IMR-90 (cell line): ENCODE data around the gene ANKDD1B. TPM values are rescaled to one million over a fixed set of nuclear protein-coding genes. Genes with fewer than 3 reads are reported as not detected.

ENCODE experiments used
- ATAC-seq: fragments of 200-7000 bp; cut with Tn5 transposase; 2 replicates; pipeline ENCODE4 v1.9.1; 2020; ENCODE audit warnings: low read depth, mild to moderate bottlenecking, moderate library complexity
- BruUV-seq: library from RNA; stranded (reverse); fragments of 400-500 nt; replicated peaks from 2 replicates; lab custom pipeline; 2021; lab: Mats Ljungman, UMichigan
- CTCF ChIA-PET: fragments of 300-600 bp; formaldehyde crosslinking; extraction: SDS; loops from one replicate; lab custom pipeline; 2021; ENCODE audit warnings: antibody characterized with exemption; lab: Yijun Ruan, JAX
- POLR2A ChIA-PET: fragments of 300-600 bp; sonication (Branson Sonifier 250); formaldehyde crosslinking; loops from one replicate; lab custom pipeline; 2022; ENCODE audit warnings: antibody characterized with exemption; ENCODE audit not compliant: unreplicated experiment; lab: Charles Lee
- DNase-seq: peaks from one replicate; pipeline ENCODE4 v3.0.0; 2013
- H2AFZ ChIP-seq: replicated peaks from 2 replicates; pipeline ENCODE3; 2013; ENCODE audit warnings: low read length, mild to moderate bottlenecking; ENCODE audit not compliant: poor library complexity
- H2AK5ac ChIP-seq: 2 replicates; pipeline ENCODE4 v1.6.1; 2013; ENCODE audit warnings: low read depth, low read length, inconsistent platforms
- H2AK9ac ChIP-seq: replicated peaks from 2 replicates; pipeline ENCODE3; 2013; ENCODE audit warnings: mild to moderate bottlenecking, low read depth, low read length, moderate library complexity; ENCODE audit not compliant: poor library complexity
- H2BK120ac ChIP-seq: 2 replicates; pipeline ENCODE4 v1.6.1; 2013; ENCODE audit warnings: low read depth, low read length, inconsistent platforms
- H2BK15ac ChIP-seq: 3 replicates; pipeline ENCODE4 v1.6.1; 2013; ENCODE audit warnings: low read depth, low read length, inconsistent platforms
- H2BK20ac ChIP-seq: 2 replicates; pipeline ENCODE4 v1.6.1; 2013; ENCODE audit warnings: low read depth, mild to moderate bottlenecking, inconsistent platforms, low read length, moderate library complexity
- H2BK5ac ChIP-seq: 2 replicates; pipeline ENCODE4 v1.6.1; 2013; ENCODE audit warnings: mild to moderate bottlenecking, low read depth, low read length, inconsistent platforms; ENCODE audit not compliant: poor library complexity, severe bottlenecking
- H3K14ac ChIP-seq: replicated peaks from 2 replicates; pipeline ENCODE4 v1.6.1; 2013; ENCODE audit warnings: low read depth, low read length, inconsistent platforms
- H3K18ac ChIP-seq: 2 replicates; pipeline ENCODE4 v1.6.1; 2013; ENCODE audit warnings: low read depth, low read length, control low read depth
- H3K23ac ChIP-seq: 2 replicates; pipeline ENCODE4 v1.6.1; 2013; ENCODE audit warnings: low read depth, low read length, inconsistent platforms
- H3K27ac ChIP-seq: 2 replicates; pipeline ENCODE4 v1.5.1; 2013; ENCODE audit warnings: mild to moderate bottlenecking, control low read depth, low read length; ENCODE audit not compliant: insufficient read depth
- H3K27me3 ChIP-seq: 2 replicates; pipeline ENCODE4 v1.6.1; 2013; ENCODE audit warnings: low read length; ENCODE audit not compliant: control insufficient read depth, insufficient read depth
- H3K36me3 ChIP-seq: 2 replicates; pipeline ENCODE4 v1.6.1; 2013; ENCODE audit warnings: low read length, mixed read lengths; ENCODE audit not compliant: control insufficient read depth, insufficient read depth
- H3K4ac ChIP-seq: 2 replicates; pipeline ENCODE4 v1.6.1; 2013; ENCODE audit warnings: low read depth, low read length, inconsistent platforms
- H3K4me1 ChIP-seq: 2 replicates; pipeline ENCODE4 v1.6.1; 2013; ENCODE audit warnings: low read length, mixed read lengths; ENCODE audit not compliant: control insufficient read depth, insufficient read depth
- H3K4me2 ChIP-seq: 2 replicates; pipeline ENCODE4 v1.6.1; 2013; ENCODE audit warnings: low read depth, mild to moderate bottlenecking, control low read depth, low read length, moderate library complexity
- H3K4me3 ChIP-seq: 2 replicates; pipeline ENCODE4 v1.5.1; 2013; ENCODE audit warnings: low read depth, mild to moderate bottlenecking, control low read depth, low read length, moderate library complexity; ENCODE audit not compliant: insufficient read depth
- H3K56ac ChIP-seq: 2 replicates; pipeline ENCODE4 v1.6.1; 2013; ENCODE audit warnings: low read length, inconsistent platforms; ENCODE audit not compliant: insufficient read depth; ENCODE audit errors: extremely low read depth
- H3K79me1 ChIP-seq, 2 experiments: 2 replicates each; pipeline ENCODE4 v1.6.1; 2013; ENCODE audit warnings: low read length in 2 of 2, inconsistent platforms in 1 of 2, low read depth in 1 of 2
- H3K9ac ChIP-seq: 2 replicates; pipeline ENCODE4 v1.6.1; 2013; ENCODE audit warnings: low read depth, low read length, control low read depth
- H3K9me1 ChIP-seq: 2 replicates; pipeline ENCODE4 v1.6.1; 2013; ENCODE audit warnings: low read length, inconsistent platforms; ENCODE audit not compliant: insufficient read depth
- H3K9me3 ChIP-seq: 2 replicates; pipeline ENCODE4 v1.6.1; 2013; ENCODE audit warnings: low read length; ENCODE audit not compliant: control insufficient read depth, insufficient read depth
- H4K20me1 ChIP-seq: 2 replicates; pipeline ENCODE4 v1.6.1; 2013; ENCODE audit warnings: low read length, inconsistent platforms; ENCODE audit not compliant: insufficient read depth
- H4K5ac ChIP-seq: 2 replicates; pipeline ENCODE4 v1.6.1; 2013; ENCODE audit warnings: mild to moderate bottlenecking, low read depth, low read length, control low read depth
- H4K8ac ChIP-seq, 2 experiments: 2 replicates each; pipeline ENCODE4 v1.6.1; 2013; ENCODE audit warnings: low read depth in 2 of 2, low read length in 2 of 2, control low read depth in 1 of 2, inconsistent platforms in 1 of 2
- H4K91ac ChIP-seq: 2 replicates; pipeline ENCODE4 v1.6.1; 2013; ENCODE audit warnings: low read depth, low read length, inconsistent platforms; ENCODE audit not compliant: insufficient read depth
- BHLHE40 ChIP-seq: fragments of 150-350 bp; IDR thresholded peaks from 2 replicates; pipeline ENCODE4 v1.6.1; 2016; ENCODE audit warnings: mild to moderate bottlenecking, low read depth, low read length
- CEBPB ChIP-seq: IDR thresholded peaks from 2 replicates; pipeline ENCODE4 v1.6.1; 2012; ENCODE audit warnings: low read depth, low read length, improper control_type of control experiment
- CHD1 ChIP-seq: IDR thresholded peaks from 2 replicates; pipeline ENCODE4 v1.6.1; 2012; ENCODE audit warnings: low read depth, low read length, improper control_type of control experiment
- FOS ChIP-seq: fragments of 150-350 bp; IDR thresholded peaks from 2 replicates; pipeline ENCODE4 v1.6.1; 2016; ENCODE audit warnings: low read depth, low read length
- MAFK ChIP-seq: IDR thresholded peaks from 2 replicates; pipeline ENCODE4 v1.6.1; 2012; ENCODE audit warnings: low read depth, low read length, improper control_type of control experiment
- MAZ ChIP-seq: IDR thresholded peaks from 2 replicates; pipeline ENCODE4 v1.6.1; 2012; ENCODE audit warnings: low read depth, mild to moderate bottlenecking, low read length, improper control_type of control experiment, moderate library complexity, borderline replicate concordance
- MXI1 ChIP-seq: IDR thresholded peaks from 2 replicates; pipeline ENCODE4 v1.6.1; 2012; ENCODE audit warnings: low read depth, mild to moderate bottlenecking, low read length, moderate library complexity, borderline replicate concordance
- NFE2L2 ChIP-seq: fragments of 150-350 bp; IDR thresholded peaks from 2 replicates; pipeline ENCODE4 v1.6.1; 2016; ENCODE audit warnings: low read depth, mild to moderate bottlenecking, low read length
- POLR2A ChIP-seq: IDR thresholded peaks from 2 replicates; pipeline ENCODE4 v1.6.1; 2012; ENCODE audit warnings: mild to moderate bottlenecking, low read depth, low read length
- RAD21 ChIP-seq: IDR thresholded peaks from 2 replicates; pipeline ENCODE4 v1.6.1; 2012; ENCODE audit warnings: low read length, improper control_type of control experiment
- RCOR1 ChIP-seq: IDR thresholded peaks from 2 replicates; pipeline ENCODE4 v1.6.1; 2012; ENCODE audit warnings: mild to moderate bottlenecking, low read length, improper control_type of control experiment; ENCODE audit not compliant: insufficient replicate concordance
- RFX5 ChIP-seq: IDR thresholded peaks from 2 replicates; pipeline ENCODE4 v1.8.0; 2012; ENCODE audit warnings: low read depth, mild to moderate bottlenecking, low read length, moderate library complexity
- SMC3 ChIP-seq: fragments of 150-350 bp; IDR thresholded peaks from 2 replicates; pipeline ENCODE4 v1.6.1; 2016; ENCODE audit warnings: low read depth, mild to moderate bottlenecking, antibody characterized with exemption, low read length, moderate library complexity
- WGBS, 2 experiments: methylation state at CpG; one replicate each; pipeline versions ENCODE4 v1.1.5 to v1.1.7; 2013; ENCODE audit warnings: missing lambda C conversion rate in 2 of 2; ENCODE audit not compliant: insufficient read length in 1 of 2; ENCODE audit errors: extremely low coverage in 2 of 2; 5-methylcytosine and 5-hydroxymethylcytosine counted together
- dilution Hi-C: fragments of 300-500 bp; cut with HindIII; formaldehyde crosslinking; loops from one replicate; pipeline ENCODE4 v1.14.3; 2018; ENCODE audit warnings: low sequenced_read_pairs; ENCODE audit not compliant: unreplicated experiment
- in situ Hi-C: fragments of 300-500 bp; cut with MboI; formaldehyde crosslinking; loops from 3 replicates; pipeline ENCODE4 v1.14.3; 2019; ENCODE audit warnings: low sequenced_read_pairs, inconsistent platforms, mixed read lengths
- intact Hi-C: fragments of 100-400 bp; cut with micrococcal nuclease; formaldehyde crosslinking; loops from 2 replicates; pipeline ENCODE4 v1.10.0; 2022
- polyA plus RNA-seq, 3 experiments: library from polyadenylated mRNA; depleted of rRNA; stranded (reverse); fragments of >200 nt; gene quantifications; 2 replicates each; pipeline ENCODE4 v1.2.3, GENCODE V29; 2012; ENCODE audit warnings: low replicate concordance in 1 of 3
- total RNA-seq: library from RNA; depleted of rRNA; stranded (reverse); fragments of >200 nt; gene quantifications from 2 replicates; pipeline ENCODE4 v1.2.3, GENCODE V29; 2012
- TF ChIP-seq, protein P1 (sequence below): fragments of 150-350 bp; IDR thresholded peaks from 2 replicates; pipeline ENCODE4 v1.6.1; 2017; ENCODE audit warnings: mild to moderate bottlenecking, antibody characterized with exemption, low read length, low read depth
- TF ChIP-seq, protein P2 (sequence below): fragments of 150-350 bp; IDR thresholded peaks from 2 replicates; pipeline ENCODE4 v1.6.1; 2016; ENCODE audit warnings: low read depth, mild to moderate bottlenecking, low read length, moderate library complexity, borderline replicate concordance

Gene ANKDD1B
- total and polyA plus RNA-seq, 2 of the 4 experiments (the other 2 are of a cell fraction) = 0.24 TPM; not detected in 1

DNA sequence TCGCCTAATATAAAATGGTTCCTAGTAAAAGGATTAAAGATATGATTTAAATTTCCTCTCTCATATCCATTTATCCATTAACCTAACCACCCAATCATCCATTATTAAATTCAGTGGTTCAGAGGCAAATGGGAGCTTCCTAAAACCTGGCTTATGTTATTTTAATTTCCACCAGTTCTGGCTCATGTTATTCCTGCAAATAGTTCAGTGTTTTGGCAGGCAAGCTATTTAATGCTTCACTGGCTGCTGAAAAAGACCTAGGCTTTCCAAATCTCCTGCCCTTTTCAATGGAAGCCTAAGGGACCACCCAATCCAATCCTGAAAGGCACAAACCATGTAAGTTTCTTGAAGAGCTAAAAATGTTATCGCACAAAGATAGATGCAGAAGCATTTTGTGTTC, 53.7 kb downstream of the ANKDD1B start:
- ChIA-PET POLR2A (no interaction called here), CTCF (interaction anchor here (1.1 to 1.7 kb wide), 3 partner anchors 9 to 263 kb away, joined by 3 to 4 read pairs (median 3); no protein-coding TSS in a partner anchor)
- Histone ChIP-seq H4K91ac (no peak overlapping the region), H2AK5ac (no peak overlapping the region), H4K20me1 (no peaks in the 10 kb centered on the region), H2AK9ac (no peak overlapping the region), H3K4me1 (no peaks in the 10 kb centered on the region), H3K79me1 (no peaks in the 10 kb centered on the region), H3K18ac (no peak overlapping the region), H3K9ac (no peak overlapping the region), H3K56ac (no peak overlapping the region), H2BK20ac (no peak overlapping the region), H2BK120ac (no peak overlapping the region), H2AFZ (no peak overlapping the region), H3K27ac (no peak overlapping the region), H3K4me3 (no peak overlapping the region), H3K9me1 (no peaks in the 10 kb centered on the region), H3K9me3 (no peaks in the 10 kb centered on the region), H2BK15ac (no peak overlapping the region), H3K4ac (no peak overlapping the region), H4K5ac (no peak overlapping the region), H3K36me3 (no peaks in the 10 kb centered on the region), H3K4me2 (no peak overlapping the region), H3K14ac (no peak overlapping the region), H2BK5ac (no peak overlapping the region), H3K23ac (no peak overlapping the region), H4K8ac (no peak overlapping the region), H3K27me3 (no peaks in the 10 kb centered on the region)
- no TSS peak for BruUV-seq
- intact Hi-C loops = no loop called here
- TF ChIP-seq SMC3 = no peak
- no peak for TF ChIP-seq MXI1
- TF ChIP-seq RAD21 = no peak
- TF ChIP-seq BHLHE40 = no peak
- TF ChIP-seq, protein P1, sequence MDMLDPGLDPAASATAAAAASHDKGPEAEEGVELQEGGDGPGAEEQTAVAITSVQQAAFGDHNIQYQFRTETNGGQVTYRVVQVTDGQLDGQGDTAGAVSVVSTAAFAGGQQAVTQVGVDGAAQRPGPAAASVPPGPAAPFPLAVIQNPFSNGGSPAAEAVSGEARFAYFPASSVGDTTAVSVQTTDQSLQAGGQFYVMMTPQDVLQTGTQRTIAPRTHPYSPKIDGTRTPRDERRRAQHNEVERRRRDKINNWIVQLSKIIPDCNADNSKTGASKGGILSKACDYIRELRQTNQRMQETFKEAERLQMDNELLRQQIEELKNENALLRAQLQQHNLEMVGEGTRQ = no peak
- TF ChIP-seq CHD1 = no peak
- TF ChIP-seq MAFK = no peak
- no peak for TF ChIP-seq FOS
- TF ChIP-seq RFX5 = no peak
- no peak for TF ChIP-seq MAZ
- TF ChIP-seq NFE2L2 = no peak
- TF ChIP-seq POLR2A = no peak
- TF ChIP-seq RCOR1 = no peak
- TF ChIP-seq CEBPB = no peak
- TF ChIP-seq, protein P2, sequence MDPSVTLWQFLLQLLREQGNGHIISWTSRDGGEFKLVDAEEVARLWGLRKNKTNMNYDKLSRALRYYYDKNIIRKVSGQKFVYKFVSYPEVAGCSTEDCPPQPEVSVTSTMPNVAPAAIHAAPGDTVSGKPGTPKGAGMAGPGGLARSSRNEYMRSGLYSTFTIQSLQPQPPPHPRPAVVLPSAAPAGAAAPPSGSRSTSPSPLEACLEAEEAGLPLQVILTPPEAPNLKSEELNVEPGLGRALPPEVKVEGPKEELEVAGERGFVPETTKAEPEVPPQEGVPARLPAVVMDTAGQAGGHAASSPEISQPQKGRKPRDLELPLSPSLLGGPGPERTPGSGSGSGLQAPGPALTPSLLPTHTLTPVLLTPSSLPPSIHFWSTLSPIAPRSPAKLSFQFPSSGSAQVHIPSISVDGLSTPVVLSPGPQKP = no peak
- in situ Hi-C loops = no loop called here
- ATAC-seq (no peak), DNase-seq (no peak)
- WGBS, 2 experiments = no CpG with 5 or more reads among the region's 2 CpGs
- dilution Hi-C loops = no loop called here
